GM03348 (cell line): ENCODE data around the gene CDK19.

ENCODE experiments used
- DNase-seq: peaks from one replicate; pipeline ENCODE4 v3.0.0; 2012; ENCODE audit warnings: low spot score

CDK19 gene

GRCh38 chr6:110575925-110576463 lies 239.3 kb downstream of the CDK19 start:
- no peak for DNase-seq

GRCh38 chr6:110574817-110575216 lies 240.5 kb downstream of the CDK19 start:
- no peak for DNase-seq

GRCh38 chr6:110573537-110573936 lies 241.7 kb downstream of the CDK19 start:
- DNase-seq: no peak

GRCh38 chr6:110573136-110573535 lies 242.1 kb downstream of the CDK19 start:
- no peak for DNase-seq

GRCh38 chr6:110567957-110568696 lies 247.1 kb downstream of the CDK19 start:
- DNase-seq: no peak

GRCh38 chr6:110566346-110567125 lies 248.7 kb downstream of the CDK19 start:
- DNase-seq: peak; percentile 42

- no peak for DNase-seq
These were observed 250.4 kb downstream of the CDK19 start for GRCh38 chr6:110564703-110565421.

- no peak for DNase-seq
These were observed 251.6 kb downstream of the CDK19 start for GRCh38 chr6:110563711-110564110.

- no peak for DNase-seq
These were observed 252.9 kb downstream of the CDK19 start for GRCh38 chr6:110562316-110562915.

GRCh38 chr6:110561696-110562095 lies 253.6 kb downstream of the CDK19 start:
- no peak for DNase-seq

GRCh38 chr6:110561008-110561396 lies 254.3 kb downstream of the CDK19 start:
- no peak for DNase-seq

GRCh38 chr6:110560239-110561007 lies 254.8 kb downstream of the CDK19 start:
- DNase-seq: no peak
